Neural progenitor cell (in vitro differentiated cells): ENCODE results near the gene SH3GL1. TPM values are rescaled to one million over a fixed set of nuclear protein-coding genes. Genes with fewer than 3 reads are reported as not detected.
A peak's percentile ranks its signal among the peaks of the same experiment; 100 is the strongest.

Experiments
- DNase-seq: peaks from one replicate; pipeline ENCODE4 v3.0.0-alpha.2; 2016; ENCODE audit warnings: low spot score
- H2AFZ ChIP-seq: fragments of 200-600 bp; sonication (generic); replicated peaks from 2 replicates; pipeline ENCODE4 v1.6.1; 2016; ENCODE audit warnings: antibody characterized with exemption
- H3F3A ChIP-seq: fragments of 200-600 bp; sonication (generic); 2 replicates; pipeline ENCODE4 v1.6.1; 2016; ENCODE audit warnings: antibody characterized with exemption, low read depth
- H3K27ac ChIP-seq: fragments of 200-600 bp; sonication (generic); 2 replicates; pipeline ENCODE4 v1.5.1; 2016; ENCODE audit warnings: mild to moderate bottlenecking
- H3K27me3 ChIP-seq: fragments of 200-600 bp; sonication (generic); 2 replicates; pipeline ENCODE4 v1.6.1; 2016; ENCODE audit warnings: mild to moderate bottlenecking, moderate library complexity
- H3K36me3 ChIP-seq: fragments of 200-600 bp; sonication (generic); 2 replicates; pipeline ENCODE4 v1.5.1; 2016
- H3K4me1 ChIP-seq: fragments of 200-600 bp; sonication (generic); 2 replicates; pipeline ENCODE4 v1.6.1; 2016; ENCODE audit warnings: mixed run types
- H3K4me2 ChIP-seq: fragments of 200-600 bp; sonication (generic); 2 replicates; pipeline ENCODE4 v1.6.1; 2016
- H3K4me3 ChIP-seq: fragments of 200-600 bp; sonication (generic); 2 replicates; pipeline ENCODE4 v1.5.1; 2016
- H3K79me2 ChIP-seq: fragments of 200-600 bp; sonication (generic); 2 replicates; pipeline ENCODE4 v1.6.1; 2016; ENCODE audit warnings: low read depth
- H3K9ac ChIP-seq: fragments of 200-600 bp; sonication (generic); 2 replicates; pipeline ENCODE4 v1.6.1; 2016
- H3K9me3 ChIP-seq: fragments of 200-600 bp; sonication (generic); 2 replicates; pipeline ENCODE4 v1.5.1; 2016; ENCODE audit warnings: low read depth
- H4K20me1 ChIP-seq: fragments of 200-600 bp; sonication (generic); 2 replicates; pipeline ENCODE4 v1.6.1; 2016; ENCODE audit warnings: low read depth
- H3K27ac Mint-ChIP-seq: 3 replicates; pipeline ENCODE4 v1.8.0; 2021; ENCODE audit warnings: mixed read lengths
- H3K27me3 Mint-ChIP-seq: 2 replicates; pipeline ENCODE4 v1.8.0; 2022; ENCODE audit warnings: low read depth, mild to moderate bottlenecking, inconsistent platforms, moderate library complexity, mixed read lengths; ENCODE audit not compliant: insufficient read depth
- H3K36me3 Mint-ChIP-seq: 3 replicates; pipeline ENCODE4 v1.8.0; 2021; ENCODE audit warnings: mixed read lengths
- H3K4me1 Mint-ChIP-seq: 3 replicates; pipeline ENCODE4 v1.8.0; 2021; ENCODE audit warnings: mixed read lengths
- H3K4me3 Mint-ChIP-seq: 3 replicates; pipeline ENCODE4 v1.8.0; 2021; ENCODE audit warnings: mild to moderate bottlenecking, moderate library complexity, mixed read lengths
- H3K9me3 Mint-ChIP-seq: 3 replicates; pipeline ENCODE4 v1.8.0; 2020; ENCODE audit warnings: mixed read lengths
- EZH2 ChIP-seq: fragments of 200-600 bp; sonication (generic); IDR thresholded peaks from 2 replicates; pipeline ENCODE4 v1.6.1; 2017; ENCODE audit warnings: antibody characterized with exemption, mild to moderate bottlenecking, moderate library complexity
- EZH2phosphoT487 ChIP-seq: fragments of 200-600 bp; sonication (generic); IDR thresholded peaks from 2 replicates; pipeline ENCODE4 v1.6.1; 2017; ENCODE audit warnings: antibody characterized with exemption
- total RNA-seq: library from RNA; depleted of rRNA; stranded (reverse); fragments of >200 nt; gene quantifications from 2 replicates; pipeline ENCODE4 v1.2.3, GENCODE V29; 2015; ENCODE audit warnings: low replicate concordance
- TF ChIP-seq, protein P1 (sequence below): fragments of 200-600 bp; sonication (generic); IDR thresholded peaks from 2 replicates; pipeline ENCODE4 v1.5.1; 2017; ENCODE audit warnings: antibody characterized with exemption, mild to moderate bottlenecking

SH3GL1 gene
- total RNA-seq, 1 donor from 2014 or later, result 25.3 TPM

DNA sequence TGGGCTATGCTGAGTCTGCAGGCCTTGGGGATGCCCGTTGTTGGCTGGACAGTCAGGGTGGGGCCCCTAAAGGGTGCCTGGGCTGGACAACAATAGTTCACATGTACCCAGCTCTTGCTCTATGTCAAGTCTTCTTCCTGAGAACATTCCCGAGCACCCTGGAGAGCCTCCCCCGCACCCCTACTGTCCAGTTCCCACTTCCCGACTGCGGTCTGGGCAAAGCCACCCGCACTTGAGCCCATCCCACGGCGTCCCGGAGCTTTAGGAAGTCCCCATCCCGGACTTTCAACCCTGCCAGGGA is 58.1 kb downstream of the SH3GL1 start:
- H3F3A ChIP-seq, result peaks cover 35% of the 10 kb centered on the region
- TF ChIP-seq, protein P1, sequence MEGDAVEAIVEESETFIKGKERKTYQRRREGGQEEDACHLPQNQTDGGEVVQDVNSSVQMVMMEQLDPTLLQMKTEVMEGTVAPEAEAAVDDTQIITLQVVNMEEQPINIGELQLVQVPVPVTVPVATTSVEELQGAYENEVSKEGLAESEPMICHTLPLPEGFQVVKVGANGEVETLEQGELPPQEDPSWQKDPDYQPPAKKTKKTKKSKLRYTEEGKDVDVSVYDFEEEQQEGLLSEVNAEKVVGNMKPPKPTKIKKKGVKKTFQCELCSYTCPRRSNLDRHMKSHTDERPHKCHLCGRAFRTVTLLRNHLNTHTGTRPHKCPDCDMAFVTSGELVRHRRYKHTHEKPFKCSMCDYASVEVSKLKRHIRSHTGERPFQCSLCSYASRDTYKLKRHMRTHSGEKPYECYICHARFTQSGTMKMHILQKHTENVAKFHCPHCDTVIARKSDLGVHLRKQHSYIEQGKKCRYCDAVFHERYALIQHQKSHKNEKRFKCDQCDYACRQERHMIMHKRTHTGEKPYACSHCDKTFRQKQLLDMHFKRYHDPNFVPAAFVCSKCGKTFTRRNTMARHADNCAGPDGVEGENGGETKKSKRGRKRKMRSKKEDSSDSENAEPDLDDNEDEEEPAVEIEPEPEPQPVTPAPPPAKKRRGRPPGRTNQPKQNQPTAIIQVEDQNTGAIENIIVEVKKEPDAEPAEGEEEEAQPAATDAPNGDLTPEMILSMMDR, result no peak
- TF ChIP-seq EZH2 (no peak), EZH2phosphoT487 (no peak)
- H3K36me3 ChIP-seq, result no peaks in the 10 kb centered on the region
- peak overlapping the region; percentile 61 for H3K4me3 ChIP-seq
- peaks cover 24% of the 10 kb centered on the region for H3K4me1 ChIP-seq
- peak overlapping the region; percentile 91 for H3K27ac ChIP-seq
- H2AFZ ChIP-seq, result no peak overlapping the region
- Mint-ChIP-seq H3K4me3 (peak overlapping the region; percentile 92), H3K9me3 (no peaks in the 10 kb centered on the region), H3K27me3 (peaks cover 18% of the 10 kb centered on the region), H3K4me1 (peaks cover 25% of the 10 kb centered on the region), H3K36me3 (peaks cover 11% of the 10 kb centered on the region), H3K27ac (peak overlapping the region; percentile 97)
- no peaks in the 10 kb centered on the region for H3K9me3 ChIP-seq
- DNase-seq, result no peak
- H3K27me3 ChIP-seq, result peaks cover 8% of the 10 kb centered on the region
- H3K4me2 ChIP-seq, result peak overlapping the region; percentile 81
- peaks cover 12% of the 10 kb centered on the region for H4K20me1 ChIP-seq
- peaks cover 14% of the 10 kb centered on the region for H3K79me2 ChIP-seq
- peak overlapping the region; percentile 84 for H3K9ac ChIP-seq

DNA sequence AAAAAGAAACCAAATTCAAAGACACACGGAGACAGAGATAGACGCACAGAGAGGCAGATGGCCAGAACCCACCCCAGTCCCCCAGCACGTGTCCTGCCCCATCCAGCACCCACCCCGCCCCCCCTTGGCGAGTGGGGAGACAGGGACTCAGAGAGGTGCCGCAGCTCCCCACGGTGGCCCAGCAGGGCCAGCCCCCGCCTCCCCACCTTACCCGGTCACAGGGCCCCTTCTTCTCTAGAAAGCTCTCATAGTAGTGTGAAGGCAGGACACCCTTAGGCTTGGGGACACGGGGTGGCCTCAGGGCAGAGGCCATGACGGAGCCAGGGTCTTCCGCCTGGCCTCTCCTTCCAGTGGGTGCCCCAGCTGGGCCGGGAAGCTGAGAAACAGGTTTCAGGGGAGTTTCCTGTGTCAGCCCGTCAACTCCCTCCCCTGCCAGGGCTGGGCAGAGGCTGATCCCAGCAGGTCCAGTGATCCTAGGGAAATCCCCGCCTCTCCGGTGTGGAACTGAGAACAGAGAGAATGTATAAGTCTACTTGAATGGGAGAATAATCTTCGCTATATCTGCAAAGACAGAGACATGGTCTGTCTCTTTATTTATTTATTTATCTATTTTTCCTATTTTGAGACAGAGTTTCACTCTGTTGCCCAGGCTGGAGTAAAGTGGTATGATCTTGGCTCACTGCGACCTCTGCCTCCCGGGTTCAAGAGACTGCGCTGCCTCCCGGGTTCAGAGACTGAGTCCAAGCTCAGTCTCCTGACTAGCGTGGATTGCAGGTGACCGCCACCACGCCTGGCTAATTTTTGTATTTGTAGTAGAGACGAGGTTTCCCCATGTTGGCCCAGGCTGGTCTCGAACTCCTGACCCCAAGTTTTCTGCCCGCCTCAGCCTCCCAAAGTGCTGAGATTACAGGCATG is 61.6 kb downstream of the SH3GL1 start, which contains the start of gene STAP2:
TSS of gene STAP2 (minus strand) at position 387 of the 915 bp plus-strand sequence. CDS start at position 313, 74 bp downstream.
- Histone ChIP-seq H3K27ac (no peak within 1 kb of the TSS), H3K4me1 (peaks cover 18% of the 10 kb centered on the region), H2AFZ (peak within 1 kb of the TSS; percentile 58), H3K36me3 (no peaks in the 10 kb centered on the region), H3K79me2 (no peaks in the 10 kb centered on the region), H3K27me3 (peaks cover 9% of the 10 kb centered on the region), H3K9me3 (no peaks in the 10 kb centered on the region), H4K20me1 (no peaks in the 10 kb centered on the region), H3K9ac (peak within 1 kb of the TSS; percentile 35), H3F3A (peaks cover 35% of the 10 kb centered on the region), H3K4me2 (peak within 1 kb of the TSS; percentile 76), H3K4me3 (peak within 1 kb of the TSS; percentile 35)
- Mint-ChIP-seq H3K27me3 (peaks cover 18% of the 10 kb centered on the region), H3K36me3 (peaks cover 24% of the 10 kb centered on the region), H3K9me3 (no peaks in the 10 kb centered on the region), H3K4me1 (peaks cover 25% of the 10 kb centered on the region), H3K4me3 (peak within 1 kb of the TSS; percentile 68), H3K27ac (peak within 1 kb of the TSS; percentile 88)
- TF ChIP-seq, protein P1, result no peak
- TF ChIP-seq EZH2 (no peak), EZH2phosphoT487 (no peak)
- DNase-seq, result peak; percentile 51

DNA sequence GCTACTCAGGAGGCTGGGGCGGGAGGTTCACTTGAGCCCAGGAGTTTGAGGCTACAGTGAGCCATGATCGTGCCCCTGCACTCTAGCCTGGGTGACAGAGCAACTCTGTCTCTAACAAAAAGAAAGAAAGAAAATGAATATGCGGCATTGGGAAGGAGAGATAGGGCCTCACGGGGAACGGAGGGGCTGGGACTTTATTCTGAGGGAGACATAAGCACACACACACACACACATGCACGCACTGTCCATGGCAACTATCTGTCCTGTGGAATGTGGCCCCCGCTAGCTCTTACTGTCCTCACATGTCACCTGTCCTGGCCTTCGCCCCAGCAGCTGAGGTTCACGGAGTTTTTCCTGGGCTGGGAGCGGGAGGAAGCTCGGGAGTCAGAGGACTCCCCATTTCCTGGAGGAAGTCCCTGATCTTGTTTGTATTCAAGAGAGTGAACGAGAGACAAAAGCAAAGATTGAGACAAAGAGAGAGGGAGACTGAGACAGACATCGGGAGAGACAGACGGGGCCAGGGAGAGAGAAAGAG is 62.4 kb downstream of the SH3GL1 start:
- Histone ChIP-seq H2AFZ (peak overlapping the region; percentile 58), H3K9ac (no peak overlapping the region), H3K36me3 (no peaks in the 10 kb centered on the region), H3K4me2 (peak overlapping the region; percentile 76), H3K27ac (no peak overlapping the region), H3K4me3 (peak overlapping the region; percentile 35), H3K27me3 (peaks cover 9% of the 10 kb centered on the region), H4K20me1 (no peaks in the 10 kb centered on the region), H3K9me3 (no peaks in the 10 kb centered on the region), H3K4me1 (peaks cover 18% of the 10 kb centered on the region), H3K79me2 (no peaks in the 10 kb centered on the region), H3F3A (peaks cover 31% of the 10 kb centered on the region)
- Mint-ChIP-seq H3K4me3 (peak overlapping the region; percentile 68), H3K27me3 (peaks cover 15% of the 10 kb centered on the region), H3K27ac (peak overlapping the region; percentile 74), H3K36me3 (peaks cover 24% of the 10 kb centered on the region), H3K9me3 (no peaks in the 10 kb centered on the region), H3K4me1 (peaks cover 25% of the 10 kb centered on the region)
- TF ChIP-seq, protein P1, result no peak
- TF ChIP-seq EZH2 (no peak), EZH2phosphoT487 (no peak)
- DNase-seq, result peak; percentile 42
